Stimulated activated CD8-positive, alpha-beta memory T cell treated with anti-CD3 and anti-CD28 coated beads, Interleukin-12 subunit alpha, Interleukin-12 subunit beta, amount 100 ng/mL, for 24 hours (primary cell): ENCODE measurements around the gene STK36.

ENCODE experiments used
- DNase-seq: peaks from one replicate; pipeline ENCODE4 v3.0.0-alpha.2; 2020; ENCODE audit errors: extremely low read depth

STK36 gene

DNA sequence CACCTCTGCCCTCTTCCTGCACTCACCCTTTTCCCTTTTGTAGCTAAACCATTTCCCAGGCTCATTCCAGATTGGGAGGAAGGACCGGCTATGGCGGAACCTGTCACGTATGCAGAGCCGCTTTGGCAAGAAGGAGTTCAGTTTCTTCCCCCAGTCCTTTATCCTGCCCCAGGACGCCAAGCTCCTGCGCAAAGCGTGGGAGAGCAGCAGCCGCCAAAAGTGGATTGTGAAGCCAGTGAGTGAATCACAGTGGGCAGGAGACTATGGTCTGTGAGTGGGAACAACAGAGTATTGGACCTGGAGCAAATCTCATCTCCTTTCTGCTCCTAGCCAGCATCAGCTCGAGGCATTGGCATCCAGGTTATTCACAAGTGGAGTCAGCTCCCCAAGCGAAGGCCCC lies 75.1 kb downstream of the STK36 start:
- no peak for DNase-seq

DNA sequence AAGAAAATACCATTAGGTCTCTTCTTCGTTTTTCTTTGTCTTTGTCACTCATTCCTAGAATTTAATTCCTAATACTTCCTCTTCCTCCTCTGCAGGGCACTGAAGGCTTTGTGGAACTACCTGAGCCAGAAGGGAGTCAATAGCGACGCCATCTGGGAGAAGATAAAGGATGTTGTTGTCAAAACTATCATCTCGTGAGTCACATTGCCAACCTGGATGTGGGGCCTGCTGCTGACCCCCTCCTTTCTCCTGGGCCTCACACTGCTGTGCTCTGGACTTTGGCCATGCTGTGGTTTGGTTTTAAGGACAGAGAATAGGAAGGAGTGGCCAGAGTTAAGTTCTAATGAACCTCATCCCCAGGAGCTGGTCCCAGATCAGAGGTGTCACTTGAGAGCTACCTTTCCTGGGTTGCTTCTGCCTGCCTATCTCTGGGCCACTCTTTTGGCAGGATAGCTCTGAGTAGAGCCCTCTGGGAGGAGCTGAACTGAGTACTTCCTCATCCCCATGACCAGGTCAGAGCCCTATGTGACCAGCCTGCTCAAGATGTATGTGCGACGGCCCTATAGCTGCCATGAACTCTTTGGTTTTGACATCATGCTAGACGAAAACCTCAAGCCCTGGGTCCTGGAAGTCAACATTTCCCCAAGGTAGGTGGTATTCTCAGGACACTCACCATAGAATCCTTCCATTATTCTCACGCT lies 77.0 kb downstream of the STK36 start:
- DNase-seq = no peak
